Measurements from ENCODE around the gene PTPRM.

- TF ChIP-seq CTCF (IDR thresholded peaks at IDR 0.05; ENCODE audit: low read depth, low read length) (no peak), POLR2A (IDR thresholded peaks at IDR 0.05; ENCODE audit: extremely low read depth, insufficient read length) (no peak)
Measured at GRCh38 chr18:8241731-8242130, 674.6 kb downstream of the PTPRM start.
